ENCODE results near the gene PUSL1. TPM values are rescaled to one million over a fixed set of nuclear protein-coding genes. Genes with fewer than 3 reads are reported as not detected.
A peak's percentile ranks its signal among the peaks of the same experiment; 100 is the strongest.

PUSL1 gene
- total and polyA plus RNA-seq, 8 donors: 5.9 to 64.9 (median 25.5) TPM; not detected in 1

GRCh38 chr1:1270813-1271212, 37.6 kb upstream of the PUSL1 start:
- Histone ChIP-seq H3K36me3 (peaks cover 11 to 43% (median 38%) of the 10 kb centered on the region in 4 donors), H3K9me3 (no peaks in the 10 kb centered on the region), H3K27me3 (no peaks in the 10 kb centered on the region), H3K4me3 (peak overlapping the region in 1 of 4 donors; percentile 26), H3K27ac (no peak overlapping the region), H3K4me1 (peaks cover 33 to 57% (median 45%) of the 10 kb centered on the region in 4 donors)
- intact Hi-C loops (cut with DNase I; ENCODE audit: low total_unique reads): no loop called here
- whole genome bisulfite sequencing, 5 donors: 62 to 86% (median 77%) methylated on average over 7 of the region's 7 CpGs
- no peak for TF ChIP-seq EP300 (IDR thresholded peaks at IDR 0.05)
- DNase-seq: no peak

DNA sequence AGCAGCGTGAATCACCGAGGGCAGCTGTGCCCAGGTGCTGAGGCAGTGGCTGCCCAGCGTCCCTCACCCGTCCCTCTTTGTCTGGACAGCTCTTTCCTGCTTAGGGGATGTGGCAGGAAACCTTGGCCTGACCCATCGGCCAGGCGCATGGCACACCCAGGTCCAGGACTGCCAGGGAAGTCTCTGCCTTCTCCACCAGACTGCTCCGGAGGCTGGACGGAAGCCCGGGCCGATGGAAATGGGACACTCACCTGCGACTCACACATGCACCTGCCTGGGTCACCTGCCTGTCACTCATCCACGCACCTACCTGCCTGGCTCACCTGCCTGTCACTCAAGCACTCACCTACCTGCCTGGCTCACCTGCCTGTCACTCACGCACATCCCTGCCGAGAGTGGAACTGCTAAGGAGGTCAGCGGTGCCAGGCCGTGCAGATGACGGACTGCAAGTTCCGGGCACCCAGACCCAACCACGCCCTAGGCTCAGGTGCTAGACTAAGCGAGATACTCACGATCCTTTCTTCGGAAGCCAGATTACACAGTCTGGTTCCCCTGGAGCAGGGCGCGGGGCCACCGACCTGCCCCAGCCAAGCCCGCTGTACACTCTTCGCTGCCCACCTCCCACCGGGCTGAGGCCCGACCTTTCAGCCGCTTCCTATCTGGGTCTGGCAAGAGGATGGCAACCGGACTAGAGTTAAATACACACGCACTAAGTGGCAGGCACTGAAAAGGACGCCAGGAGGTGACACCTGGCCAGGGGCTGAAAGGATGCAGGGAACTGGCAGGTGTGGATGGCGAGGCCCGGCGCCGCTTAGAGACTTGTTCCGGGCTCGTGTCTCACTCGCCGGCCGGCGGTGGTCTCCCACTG, 35.8 kb upstream of the PUSL1 start:
- Histone ChIP-seq H3K27me3 (no peaks in the 10 kb centered on the region), H3K36me3 (peaks cover 2 to 25% (median 20%) of the 10 kb centered on the region in 4 donors), H3K4me1 (peaks cover 33 to 57% (median 45%) of the 10 kb centered on the region in 4 donors), H3K9me3 (no peaks in the 10 kb centered on the region), H3K27ac (peak overlapping the region; percentile 85 to 97 (median 89)), H3K4me3 (peak overlapping the region; percentile 95 to 98 (median 96))
- 15 to 23% (median 16%) methylated on average over 23 to 43 of the region's 43 CpGs for WGBS, 5 donors
- TF ChIP-seq CTCF (IDR thresholded peaks at IDR 0.05) (no peak), POLR2A (IDR thresholded peaks at IDR 0.05) (no peak), EP300 (IDR thresholded peaks at IDR 0.05) (no peak), POLR2AphosphoS5 (IDR thresholded peaks at IDR 0.05) (peak in 2 of 3 donors; percentile 38 to 80)
- peak; percentile 67 to 78 for DNase-seq
- intact Hi-C loops (cut with DNase I; ENCODE audit: low total_unique reads): no loop called here

DNA sequence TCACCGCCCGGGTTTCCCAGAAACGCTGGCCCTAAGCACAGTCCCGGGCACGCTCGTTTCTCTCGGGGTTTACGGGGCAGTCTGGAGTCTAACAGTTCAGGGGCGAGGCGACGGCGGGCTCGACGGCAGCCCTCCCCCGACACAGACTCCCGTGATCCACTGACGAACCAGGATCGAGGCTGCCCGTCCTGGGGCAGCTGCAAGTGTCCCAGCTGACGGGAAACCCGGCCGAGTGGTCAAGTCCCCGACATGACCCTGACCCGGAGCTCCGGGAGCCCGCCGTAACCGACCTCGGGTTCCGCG, 35.2 kb upstream of the PUSL1 start:
- H3K27me3 ChIP-seq: no peaks in the 10 kb centered on the region
- H3K9me3 ChIP-seq: no peaks in the 10 kb centered on the region
- H3K27ac ChIP-seq: peak overlapping the region; percentile 85 to 97 (median 89)
- no peak for DNase-seq
- peaks cover 0 to 19% (median 14%) of the 10 kb centered on the region in 4 donors for H3K36me3 ChIP-seq
- TF ChIP-seq POLR2A (IDR thresholded peaks at IDR 0.05) (no peak), CTCF (IDR thresholded peaks at IDR 0.05) (no peak), EP300 (IDR thresholded peaks at IDR 0.05) (no peak), POLR2AphosphoS5 (IDR thresholded peaks at IDR 0.05) (no peak)
- WGBS, 5 donors: 0 to 1% (median 1%) methylated on average over 7 to 31 of the region's 31 CpGs; no CpG with 5 or more reads in 1 of the 5 donors
- intact Hi-C loops (cut with DNase I; ENCODE audit: low total_unique reads): no loop called here
- H3K4me1 ChIP-seq: peaks cover 33 to 57% (median 45%) of the 10 kb centered on the region in 4 donors
- H3K4me3 ChIP-seq: peak overlapping the region; percentile 95 to 98 (median 96)

- no peaks in the 10 kb centered on the region for H3K27me3 ChIP-seq
- intact Hi-C loops (cut with DNase I; ENCODE audit: low total_unique reads): no loop called here
- TF ChIP-seq POLR2AphosphoS5 (IDR thresholded peaks at IDR 0.05): peak; percentile 60 to 90 (median 76)
- no peak for TF ChIP-seq POLR2A (IDR thresholded peaks at IDR 0.05)
- peak within 1 kb of the TSS; percentile 95 to 98 (median 96) for H3K4me3 ChIP-seq
- no peaks in the 10 kb centered on the region for H3K9me3 ChIP-seq
- peak within 1 kb of the TSS; percentile 85 to 97 (median 89) for H3K27ac ChIP-seq
- peak; percentile 95 to 98 for DNase-seq
- WGBS, 5 donors: 0 to 1% (median 0%) methylated on average over 18 to 105 of the region's 105 CpGs
- H3K4me1 ChIP-seq: peaks cover 33 to 57% (median 45%) of the 10 kb centered on the region in 4 donors
- H3K36me3 ChIP-seq: peaks cover 0 to 14% (median 9%) of the 10 kb centered on the region in 4 donors
These were observed 34.7 kb upstream of the PUSL1 start, which contains the start of gene UBE2J2 for GRCh38 chr1:1273512-1274298. UBE2J2 (minus strand) TSS chr1:1273854; CDS start chr1:1267992, 5,862 bp downstream.

DNA sequence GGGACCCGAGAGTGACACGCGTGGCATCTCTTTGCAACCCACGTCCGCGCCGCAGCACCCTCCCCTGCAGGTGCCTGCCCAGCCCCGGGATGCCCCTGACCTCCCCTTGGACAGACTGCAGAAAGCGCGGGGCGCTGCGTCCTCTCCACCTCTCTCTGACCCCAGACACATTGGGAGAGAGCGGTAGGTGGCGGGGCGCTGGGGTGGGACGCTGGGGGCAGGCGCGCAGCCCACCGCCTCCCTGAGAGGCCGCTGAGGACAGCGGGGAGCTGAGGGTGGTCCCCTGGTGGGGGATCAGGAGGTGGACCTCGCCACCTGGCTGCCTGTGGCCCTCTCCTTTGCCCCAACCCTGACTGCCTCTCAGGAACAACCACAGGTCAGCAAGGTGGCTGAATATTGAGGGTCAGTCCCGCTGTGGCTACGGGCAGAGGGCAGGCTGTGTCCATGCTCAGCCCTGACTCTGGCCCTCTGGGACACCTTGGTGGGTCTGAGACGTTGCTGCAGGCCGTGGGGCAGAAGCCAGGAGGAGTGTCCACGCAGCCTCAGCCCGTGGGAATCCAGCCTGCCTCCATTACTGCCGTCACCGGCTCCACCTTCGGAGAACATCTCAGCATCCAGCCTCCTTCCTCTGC, 34.0 kb upstream of the PUSL1 start:
- Histone ChIP-seq H3K36me3 (peaks cover 0 to 10% (median 9%) of the 10 kb centered on the region in 4 donors), H3K4me3 (peak overlapping the region; percentile 95 to 98 (median 96)), H3K27ac (peak overlapping the region; percentile 83 to 97 (median 88)), H3K9me3 (no peaks in the 10 kb centered on the region), H3K27me3 (no peaks in the 10 kb centered on the region), H3K4me1 (peaks cover 33 to 54% (median 44%) of the 10 kb centered on the region in 4 donors)
- WGBS, 5 donors: 17 to 25% (median 24%) methylated on average over 21 to 31 of the region's 31 CpGs
- TF ChIP-seq POLR2AphosphoS5 (IDR thresholded peaks at IDR 0.05) (no peak), EP300 (IDR thresholded peaks at IDR 0.05) (no peak), POLR2A (IDR thresholded peaks at IDR 0.05) (no peak), CTCF (IDR thresholded peaks at IDR 0.05) (no peak)
- intact Hi-C loops (cut with DNase I; ENCODE audit: low total_unique reads): no loop called here
- DNase-seq: no peak

All from stomach (tissue), 9 donors.